CD14-positive monocyte (primary cell): ENCODE results near the gene DOK4. TPM values are rescaled to one million over a fixed set of nuclear protein-coding genes. Genes with fewer than 3 reads are reported as not detected.

Experiments used
- DNase-seq, 3 donors: peaks; one replicate each; pipeline ENCODE4 v3.0.0-alpha.2; 2011 to 2022
- H2AFZ ChIP-seq: 2 replicates; pipeline ENCODE4 v1.6.0; 2012; ENCODE audit warnings: mild to moderate bottlenecking, low read depth, low read length, inconsistent platforms; ENCODE audit not compliant: insufficient read depth, poor library complexity, severe bottlenecking
- H3K27ac ChIP-seq, 2 donors: 1 replicate in 1 of 2; 2 replicates in 1 of 2; pipeline ENCODE4 v1.5.1; 2012 to 2013; ENCODE audit warnings: low read length in 2 of 2, control low read depth in 1 of 2, inconsistent platforms in 1 of 2, low read depth in 1 of 2, mild to moderate bottlenecking in 1 of 2
- H3K27me3 ChIP-seq, 2 donors: one replicate each; pipeline versions ENCODE4 v1.6.0 to v1.6.1; 2011 to 2013; ENCODE audit warnings: low read length in 2 of 2; ENCODE audit not compliant: control insufficient read depth in 2 of 2, insufficient read depth in 2 of 2
- H3K36me3 ChIP-seq, 2 donors: replicated peaks in 1 of 2; 1 replicate in 1 of 2; 2 replicates in 1 of 2; pipeline versions ENCODE4 v1.5.1 to v1.6.1; 2012 to 2013; ENCODE audit warnings: low read length in 2 of 2, control low read depth in 1 of 2, inconsistent platforms in 1 of 2, mild to moderate bottlenecking in 1 of 2; ENCODE audit not compliant: insufficient read depth in 2 of 2, control insufficient read depth in 1 of 2
- H3K4me1 ChIP-seq, 2 donors: 1 replicate in 1 of 2; 2 replicates in 1 of 2; pipeline versions ENCODE4 v1.5.1 to v1.6.1; 2012 to 2013; ENCODE audit warnings: low read length in 2 of 2, control low read depth in 1 of 2, inconsistent platforms in 1 of 2, mild to moderate bottlenecking in 1 of 2, moderate library complexity in 1 of 2; ENCODE audit not compliant: insufficient read depth in 2 of 2, control insufficient read depth in 1 of 2
- H3K4me2 ChIP-seq: replicated peaks from 2 replicates; pipeline ENCODE3; 2012; ENCODE audit warnings: low read length, moderate library complexity, mild to moderate bottlenecking; ENCODE audit not compliant: poor library complexity, severe bottlenecking; ENCODE audit errors: extremely low read depth
- H3K4me3 ChIP-seq, 3 experiments: fragments of 200-600 bp in 1 of 3; sonication (generic) in 1 of 3; replicated peaks in 1 of 3; 1 replicate in 2 of 3; 2 replicates in 1 of 3; pipeline ENCODE4 v1.5.1; 2011 to 2013; ENCODE audit warnings: low read length in 3 of 3, mild to moderate bottlenecking in 3 of 3, control low read depth in 2 of 3, low read depth in 2 of 3, inconsistent platforms in 1 of 3, moderate library complexity in 1 of 3
- H3K79me2 ChIP-seq: 2 replicates; pipeline ENCODE4 v1.6.0; 2012; ENCODE audit warnings: mild to moderate bottlenecking, control low read depth, inconsistent platforms, low read length, moderate library complexity; ENCODE audit not compliant: insufficient read depth
- H3K9ac ChIP-seq: 2 replicates; pipeline ENCODE4 v1.6.0; 2017; ENCODE audit warnings: low read length, mild to moderate bottlenecking; ENCODE audit not compliant: insufficient read depth, poor library complexity, severe bottlenecking
- H3K9me3 ChIP-seq, 2 donors: replicated peaks in 1 of 2; 1 replicate in 1 of 2; 2 replicates in 1 of 2; pipeline versions ENCODE4 v1.5.1 to v1.6.1; 2012 to 2013; ENCODE audit warnings: low read length in 2 of 2, control low read depth in 1 of 2; ENCODE audit not compliant: control insufficient read depth in 1 of 2, insufficient read depth in 1 of 2
- H4K20me1 ChIP-seq: 2 replicates; pipeline ENCODE4 v1.6.0; 2012; ENCODE audit warnings: mild to moderate bottlenecking, low read length, control low read depth, moderate library complexity; ENCODE audit not compliant: insufficient read depth
- H3K27ac Mint-ChIP-seq, 7 donors: one replicate each; pipeline ENCODE4 v1.8.0; 2020; ENCODE audit warnings: mild to moderate bottlenecking in 7 of 7, mixed read lengths in 7 of 7, moderate library complexity in 6 of 7, inconsistent platforms in 2 of 7
- H3K27me3 Mint-ChIP-seq, 3 donors: one replicate each; pipeline ENCODE4 v1.8.0; 2021 to 2022; ENCODE audit warnings: low read depth in 3 of 3, mild to moderate bottlenecking in 3 of 3, mixed read lengths in 3 of 3, moderate library complexity in 3 of 3, inconsistent platforms in 1 of 3
- H3K36me3 Mint-ChIP-seq, 2 donors: one replicate each; pipeline ENCODE4 v1.8.0; 2020; ENCODE audit warnings: mixed read lengths in 2 of 2, inconsistent platforms in 1 of 2, mild to moderate bottlenecking in 1 of 2
- H3K4me1 Mint-ChIP-seq: one replicate; pipeline ENCODE4 v1.8.0; 2020; ENCODE audit warnings: mild to moderate bottlenecking, mixed read lengths
- H3K4me3 Mint-ChIP-seq, 2 donors: one replicate each; pipeline ENCODE4 v1.8.0; 2020; ENCODE audit warnings: mild to moderate bottlenecking in 2 of 2, mixed read lengths in 2 of 2, moderate library complexity in 1 of 2
- H3K9me3 Mint-ChIP-seq, 7 donors: one replicate each; pipeline ENCODE4 v1.8.0; 2020 to 2022; ENCODE audit warnings: mixed read lengths in 7 of 7, mild to moderate bottlenecking in 6 of 7, moderate library complexity in 6 of 7, inconsistent platforms in 2 of 7
- CTCF ChIP-seq: fragments of 200-600 bp; IDR thresholded peaks from one replicate; pipeline ENCODE4 v1.8.0; 2022; ENCODE audit warnings: antibody characterized with exemption, mild to moderate bottlenecking
- WGBS: methylation state at CpG from one replicate; pipeline ENCODE4 v1.1.5; 2013; ENCODE audit warnings: missing lambda C conversion rate; ENCODE audit not compliant: insufficient coverage; 5-methylcytosine and 5-hydroxymethylcytosine counted together
- intact Hi-C, 2 donors: fragments of 100-400 bp; cut with micrococcal nuclease; formaldehyde crosslinking; loops; one replicate each; pipeline versions ENCODE4 v1.15.0 to v1.15.1; 2023
- polyA plus RNA-seq, 3 donors: library from polyadenylated mRNA; depleted of rRNA in 1 of 3; unstranded in 2 of 3; stranded (reverse) in 1 of 3; fragments of 300-500 nt in 2 of 3; fragments of >200 nt in 1 of 3; fragmentation: Illumina TruSeq in 2 of 3; gene quantifications; 1 replicate in 2 of 3; 2 replicates in 1 of 3; pipeline ENCODE4 v1.2.3, GENCODE V29; 2012 to 2021

DOK4 gene
- polyA plus RNA-seq, 3 donors, result 0.09 to 0.17 TPM; not detected in 1

- no peaks in the 10 kb centered on the region for H3K79me2 ChIP-seq
- H3K4me2 ChIP-seq, result no peak overlapping the region
- peaks cover 18 to 24% of the 10 kb centered on the region in 2 donors for H3K4me1 ChIP-seq
- peaks cover 0 to 3% (median 2%) of the 10 kb centered on the region in 7 donors for H3K9me3 Mint-ChIP-seq
- intact Hi-C loops, result no loop called here
- peaks cover 28 to 45% (median 32%) of the 10 kb centered on the region in 3 donors for H3K27me3 Mint-ChIP-seq
- H3K36me3 Mint-ChIP-seq, result peaks cover 0 to 1% of the 10 kb centered on the region in 2 donors
- DNase-seq, result no peak
- WGBS, result 100% methylated on average over 5 of the region's 14 CpGs
- H3K4me1 Mint-ChIP-seq, result peaks cover 21% of the 10 kb centered on the region
- H2AFZ ChIP-seq, result no peak overlapping the region
- H3K9ac ChIP-seq, result no peak overlapping the region
- H3K4me3 ChIP-seq, result no peak overlapping the region
- no peaks in the 10 kb centered on the region for H4K20me1 ChIP-seq
- no peak for TF ChIP-seq CTCF
- H3K27ac ChIP-seq, result no peak overlapping the region
- H3K27me3 ChIP-seq, result peaks cover 0 to 24% of the 10 kb centered on the region in 2 donors
- no peaks in the 10 kb centered on the region for H3K36me3 ChIP-seq
- no peak overlapping the region for H3K4me3 Mint-ChIP-seq
- H3K27ac Mint-ChIP-seq, result peak overlapping the region in 1 of 7 donors; percentile 64
- H3K9me3 ChIP-seq, result no peaks in the 10 kb centered on the region
Measured at GRCh38 chr16:57482845-57483545, 3.3 kb downstream of the DOK4 start.

GRCh38 chr16:57481421-57481820 lies 4.9 kb downstream of the DOK4 start:
- Mint-ChIP-seq H3K4me1 (peaks cover 18% of the 10 kb centered on the region), H3K27ac (no peak overlapping the region)
- no peak for DNase-seq

More at GRCh38 chr16:57481421-57481820, 4.9 kb downstream of the DOK4 start:
- Histone ChIP-seq H3K9ac (no peak overlapping the region), H3K4me2 (no peak overlapping the region), H3K4me3 (no peak overlapping the region), H3K36me3 (no peaks in the 10 kb centered on the region), H4K20me1 (no peaks in the 10 kb centered on the region), H2AFZ (no peak overlapping the region), H3K79me2 (no peaks in the 10 kb centered on the region), H3K27ac (no peak overlapping the region), H3K9me3 (no peaks in the 10 kb centered on the region), H3K27me3 (peaks cover 0 to 27% of the 10 kb centered on the region in 2 donors), H3K4me1 (peaks cover 15 to 21% of the 10 kb centered on the region in 2 donors)
- Mint-ChIP-seq H3K9me3 (peaks cover 0 to 3% (median 2%) of the 10 kb centered on the region in 7 donors), H3K4me3 (no peak overlapping the region), H3K27me3 (peaks cover 30 to 52% (median 32%) of the 10 kb centered on the region in 3 donors), H3K36me3 (peaks cover 0 to 1% of the 10 kb centered on the region in 2 donors)
- no peak for TF ChIP-seq CTCF
- 100% methylated on average over 2 of the region's 4 CpGs for WGBS
- intact Hi-C loops, result no loop called here
